Tibial nerve (tissue), 3 donors: Measurements from ENCODE around the gene WDR12.

Experiments
- POLR2A ChIP-seq, 2 donors: fragments of 450-650 bp; IDR thresholded peaks; one replicate each; pipeline ENCODE4 v1.6.1; 2017; ENCODE audit warnings: antibody characterized with exemption in 2 of 2, mild to moderate bottlenecking in 2 of 2, moderate library complexity in 2 of 2
- TF ChIP-seq, protein P1 (sequence below), 5 experiments: fragments of 200-600 bp in 3 of 5; fragments of 450-650 bp in 2 of 5; sonication (generic) in 3 of 5; IDR thresholded peaks; one replicate each; pipeline ENCODE4 v1.5.1; 2016 to 2019; ENCODE audit warnings: antibody characterized with exemption in 5 of 5, mild to moderate bottlenecking in 3 of 5, moderate library complexity in 2 of 5

DNA sequence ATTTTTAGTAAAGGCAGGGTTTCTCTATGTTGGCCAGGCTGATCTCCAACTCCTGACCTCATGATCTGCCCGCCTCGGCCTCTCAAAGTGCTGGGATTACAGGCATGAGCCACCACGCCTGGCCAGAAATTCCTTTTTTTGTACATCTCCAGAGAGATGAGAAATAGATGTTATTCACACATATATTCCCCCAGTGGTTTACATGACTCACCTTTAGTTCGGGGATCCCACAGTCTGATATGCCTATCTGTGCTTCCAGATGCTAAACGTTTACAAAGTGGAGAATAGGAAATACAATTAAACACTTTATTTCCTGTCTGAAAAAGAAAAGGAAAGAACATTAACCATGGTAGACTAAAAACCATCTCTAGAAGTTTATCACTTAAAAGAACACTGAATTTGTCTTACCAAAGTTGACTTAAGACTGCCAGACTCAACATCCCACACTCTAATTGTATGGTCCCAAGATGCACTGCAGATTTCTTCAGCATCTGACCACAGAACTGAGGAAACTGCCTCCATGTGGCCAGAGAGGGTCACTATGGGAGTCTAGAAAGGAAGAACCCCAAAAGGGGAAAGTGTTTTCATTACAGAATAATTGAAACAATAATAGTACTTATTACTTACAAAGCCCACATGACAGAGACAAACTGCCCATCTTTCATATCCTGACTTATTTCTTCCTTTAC, 27.3 kb downstream of the WDR12 start:
- TF ChIP-seq, protein P1, sequence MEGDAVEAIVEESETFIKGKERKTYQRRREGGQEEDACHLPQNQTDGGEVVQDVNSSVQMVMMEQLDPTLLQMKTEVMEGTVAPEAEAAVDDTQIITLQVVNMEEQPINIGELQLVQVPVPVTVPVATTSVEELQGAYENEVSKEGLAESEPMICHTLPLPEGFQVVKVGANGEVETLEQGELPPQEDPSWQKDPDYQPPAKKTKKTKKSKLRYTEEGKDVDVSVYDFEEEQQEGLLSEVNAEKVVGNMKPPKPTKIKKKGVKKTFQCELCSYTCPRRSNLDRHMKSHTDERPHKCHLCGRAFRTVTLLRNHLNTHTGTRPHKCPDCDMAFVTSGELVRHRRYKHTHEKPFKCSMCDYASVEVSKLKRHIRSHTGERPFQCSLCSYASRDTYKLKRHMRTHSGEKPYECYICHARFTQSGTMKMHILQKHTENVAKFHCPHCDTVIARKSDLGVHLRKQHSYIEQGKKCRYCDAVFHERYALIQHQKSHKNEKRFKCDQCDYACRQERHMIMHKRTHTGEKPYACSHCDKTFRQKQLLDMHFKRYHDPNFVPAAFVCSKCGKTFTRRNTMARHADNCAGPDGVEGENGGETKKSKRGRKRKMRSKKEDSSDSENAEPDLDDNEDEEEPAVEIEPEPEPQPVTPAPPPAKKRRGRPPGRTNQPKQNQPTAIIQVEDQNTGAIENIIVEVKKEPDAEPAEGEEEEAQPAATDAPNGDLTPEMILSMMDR (IDR thresholded peaks at IDR 0.05) = no peak
- no peak for TF ChIP-seq POLR2A (IDR thresholded peaks at IDR 0.05)
